GM19397 (cell line): Measurements from ENCODE around the gene TMX4.
"Not testable (repeated sequence)": the region's sequence is repeated elsewhere in the genome, so short reads cannot be mapped to it uniquely, and the experiment has no call there.

Experiments used
- ATAC-seq: cut with Tn5 transposase; IDR thresholded peaks from one replicate; pipeline ENCODE4 v1.9.1; 2021; ENCODE audit warnings: mild to moderate bottlenecking, moderate library complexity; ENCODE audit not compliant: unreplicated experiment

Gene TMX4, protein sequence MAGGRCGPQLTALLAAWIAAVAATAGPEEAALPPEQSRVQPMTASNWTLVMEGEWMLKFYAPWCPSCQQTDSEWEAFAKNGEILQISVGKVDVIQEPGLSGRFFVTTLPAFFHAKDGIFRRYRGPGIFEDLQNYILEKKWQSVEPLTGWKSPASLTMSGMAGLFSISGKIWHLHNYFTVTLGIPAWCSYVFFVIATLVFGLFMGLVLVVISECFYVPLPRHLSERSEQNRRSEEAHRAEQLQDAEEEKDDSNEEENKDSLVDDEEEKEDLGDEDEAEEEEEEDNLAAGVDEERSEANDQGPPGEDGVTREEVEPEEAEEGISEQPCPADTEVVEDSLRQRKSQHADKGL

DNA sequence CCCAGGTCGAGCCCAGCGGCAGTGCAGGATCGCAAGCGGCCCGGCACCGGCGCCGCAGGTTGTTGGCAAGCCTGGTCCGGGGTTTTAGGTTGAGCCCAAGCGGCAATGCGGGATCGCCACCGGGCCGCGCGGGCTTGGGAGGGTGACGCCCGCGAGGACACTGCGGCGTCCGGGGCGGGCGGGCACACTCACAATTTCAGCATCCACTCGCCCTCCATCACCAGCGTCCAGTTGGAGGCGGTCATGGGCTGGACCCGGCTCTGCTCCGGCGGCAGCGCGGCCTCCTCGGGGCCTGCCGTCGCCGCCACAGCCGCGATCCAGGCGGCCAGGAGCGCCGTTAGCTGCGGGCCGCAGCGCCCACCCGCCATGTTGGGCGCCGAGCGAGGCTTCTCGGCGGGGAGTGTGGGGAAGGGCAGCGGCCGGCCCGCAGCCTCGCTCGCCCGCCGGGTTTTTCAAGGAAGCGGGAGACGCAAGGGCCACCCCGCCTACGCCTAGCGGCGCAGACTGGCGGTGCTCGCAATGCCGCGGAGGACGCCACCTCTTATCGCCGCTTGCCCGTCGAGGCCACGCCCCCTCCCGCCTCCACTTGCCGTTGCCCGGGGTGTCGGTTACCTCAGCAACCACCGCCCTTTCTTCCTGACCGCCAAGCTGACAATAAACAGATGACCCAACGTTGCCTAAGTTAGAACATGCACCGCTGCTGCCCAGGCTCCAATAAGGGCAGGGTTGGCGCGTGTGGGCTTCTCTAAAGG, at the start of gene TMX4:
TMX4 (minus strand) TSS at position 516 of the 752 bp plus-strand sequence; CDS start at position 368, 148 bp downstream.
- ATAC-seq: peak; percentile 88

- ATAC-seq: no peak
Observed at GRCh38 chr20:8067082-8067481, 47.5 kb upstream of the TMX4 start.

DNA sequence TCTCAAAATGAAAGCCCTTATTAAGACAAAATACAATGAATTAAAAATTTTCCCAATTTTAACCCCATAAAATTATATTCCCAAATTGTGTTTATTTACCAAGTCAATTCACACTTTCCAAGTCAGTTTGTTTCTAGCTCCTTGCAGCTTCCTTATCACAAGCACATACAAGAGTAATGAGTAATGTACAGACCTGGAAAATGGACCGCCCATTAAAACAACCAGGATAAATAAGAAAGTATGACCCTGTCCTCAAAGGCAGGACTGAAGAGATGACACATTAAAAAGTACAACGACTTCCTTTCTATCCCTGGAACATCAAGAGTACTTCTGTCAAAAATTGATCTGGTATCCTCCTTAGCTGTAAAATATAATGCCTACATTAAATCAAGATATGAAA, 47.1 kb upstream of the TMX4 start:
- no peak for ATAC-seq

DNA sequence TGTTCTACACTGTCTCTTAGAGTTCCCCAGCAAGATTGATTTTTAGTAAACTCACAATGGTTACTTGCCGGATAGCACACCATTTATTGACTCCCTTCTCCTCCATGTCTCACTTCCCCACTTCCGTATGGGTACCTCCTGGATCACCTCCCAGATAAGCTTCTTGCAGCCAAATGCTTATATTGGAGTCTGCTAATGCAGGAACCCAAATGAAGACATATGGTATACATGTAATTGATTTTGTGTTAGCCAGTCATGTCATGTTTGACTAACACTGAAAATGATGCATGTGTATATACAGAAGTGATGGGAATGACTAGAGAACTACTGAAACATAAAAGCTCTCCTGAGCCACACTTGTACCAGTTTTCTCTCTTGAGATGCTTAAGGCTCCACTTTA, 46.1 kb upstream of the TMX4 start:
- no peak for ATAC-seq

- no peak for ATAC-seq
Observed at GRCh38 chr20:8062756-8063155, 43.2 kb upstream of the TMX4 start.

GRCh38 chr20:8061861-8062518, 42.4 kb upstream of the TMX4 start:
- ATAC-seq: no peak

DNA sequence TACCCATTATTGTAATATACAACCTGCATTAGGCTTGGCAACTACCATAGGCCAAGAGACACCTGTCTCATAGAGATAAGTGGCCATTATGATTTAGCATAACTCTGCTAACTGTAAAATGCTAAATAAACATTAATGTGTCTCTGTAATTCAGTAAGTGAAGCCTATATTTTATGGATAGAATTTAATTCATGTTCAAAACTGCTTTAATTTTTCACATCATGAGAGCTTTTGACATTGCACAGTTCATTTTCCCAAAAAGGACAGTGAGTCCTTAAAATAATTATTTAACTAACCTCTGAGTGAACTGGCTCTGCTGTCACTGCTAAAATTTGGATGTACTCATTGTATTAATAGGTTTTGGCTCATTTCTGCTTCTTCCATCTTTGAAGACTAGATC, 41.4 kb upstream of the TMX4 start:
- ATAC-seq: no peak

DNA sequence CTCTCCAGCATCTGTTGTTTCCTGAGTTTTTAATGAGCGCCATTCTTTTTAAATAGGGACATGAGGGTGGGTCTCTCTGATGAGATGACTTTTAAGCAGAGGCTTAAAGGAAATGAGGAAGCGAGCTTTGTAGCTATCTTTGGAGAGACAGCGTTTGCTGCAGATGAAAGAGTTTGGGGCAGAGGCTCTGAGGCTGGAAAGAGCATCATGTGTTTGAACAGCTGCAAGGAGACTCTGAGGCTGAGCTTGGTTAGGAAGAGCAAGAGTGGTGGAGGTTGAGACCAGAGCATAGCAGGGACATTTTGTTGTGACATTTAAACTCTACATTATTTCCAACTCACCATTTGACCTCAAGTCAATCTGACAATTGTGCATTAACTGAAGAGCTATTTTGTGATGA, 38.3 kb upstream of the TMX4 start:
- ATAC-seq: no peak

- ATAC-seq: no peak
Observed at GRCh38 chr20:8055096-8055495, 35.5 kb upstream of the TMX4 start.

GRCh38 chr20:8050157-8050837, 30.7 kb upstream of the TMX4 start:
- no peak for ATAC-seq

GRCh38 chr20:8049310-8049709, 29.7 kb upstream of the TMX4 start:
- no peak for ATAC-seq

DNA sequence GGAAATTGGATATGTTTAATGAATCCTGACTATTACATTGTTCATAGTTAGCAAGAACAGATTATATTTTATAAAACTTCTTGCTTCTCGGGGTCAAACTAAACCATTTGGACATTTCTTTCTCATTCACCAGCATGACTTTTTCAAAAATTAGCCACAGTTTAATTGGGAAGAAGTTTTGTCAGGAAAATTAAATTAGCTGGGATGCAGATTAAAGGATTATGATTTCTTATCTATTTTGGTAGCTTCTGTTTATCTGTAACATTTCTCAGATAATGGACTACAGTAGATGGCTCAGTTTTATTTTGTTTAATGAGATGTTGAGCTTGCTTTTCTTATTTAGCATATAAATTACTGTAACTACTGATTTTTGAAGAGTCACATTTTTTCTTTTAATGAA, 26.4 kb upstream of the TMX4 start:
- no peak for ATAC-seq

GRCh38 chr20:8043687-8044282, 24.2 kb upstream of the TMX4 start:
- ATAC-seq: no peak

DNA sequence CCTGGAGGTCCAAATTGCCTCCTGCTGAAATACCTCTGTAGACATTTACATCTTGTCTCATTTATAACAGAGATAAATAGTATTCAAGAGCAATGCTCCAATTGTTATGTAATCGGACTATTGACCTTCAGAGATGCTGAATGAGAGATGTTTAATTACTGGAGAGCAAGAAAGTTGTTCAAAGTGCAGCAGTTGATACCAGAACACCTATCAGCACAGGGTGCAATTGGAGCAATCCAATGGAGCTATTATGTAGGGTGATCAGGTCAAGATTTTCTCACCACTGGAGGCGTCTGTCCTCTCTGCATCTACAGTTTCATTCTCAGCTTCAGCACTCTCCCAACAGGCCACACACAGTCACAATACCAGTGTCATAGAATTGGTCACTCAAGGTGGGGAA, 19.5 kb upstream of the TMX4 start:
- no peak for ATAC-seq

DNA sequence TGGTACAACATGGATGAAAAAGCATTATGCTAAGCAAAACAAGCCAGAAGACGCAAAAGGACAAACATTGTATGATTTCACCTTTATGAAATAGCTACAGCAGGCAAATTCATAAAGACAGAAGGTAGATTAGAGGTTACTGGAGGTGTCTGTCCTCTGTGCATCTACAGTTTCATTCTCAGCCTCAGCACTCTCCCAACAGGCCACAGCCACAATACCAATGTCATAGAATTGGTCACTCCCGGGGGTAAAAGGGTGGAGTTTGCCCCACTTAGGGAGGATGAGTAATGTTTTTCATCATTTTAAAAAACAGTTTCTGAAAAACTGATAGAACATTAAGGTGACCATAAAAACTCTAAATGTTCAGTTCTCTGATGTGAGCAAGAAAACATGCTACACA, 17.2 kb upstream of the TMX4 start:
- ATAC-seq: no peak

- no peak for ATAC-seq
Observed at GRCh38 chr20:8033151-8033841, 13.7 kb upstream of the TMX4 start.

GRCh38 chr20:8032499-8032898, 12.9 kb upstream of the TMX4 start:
- ATAC-seq: no peak

DNA sequence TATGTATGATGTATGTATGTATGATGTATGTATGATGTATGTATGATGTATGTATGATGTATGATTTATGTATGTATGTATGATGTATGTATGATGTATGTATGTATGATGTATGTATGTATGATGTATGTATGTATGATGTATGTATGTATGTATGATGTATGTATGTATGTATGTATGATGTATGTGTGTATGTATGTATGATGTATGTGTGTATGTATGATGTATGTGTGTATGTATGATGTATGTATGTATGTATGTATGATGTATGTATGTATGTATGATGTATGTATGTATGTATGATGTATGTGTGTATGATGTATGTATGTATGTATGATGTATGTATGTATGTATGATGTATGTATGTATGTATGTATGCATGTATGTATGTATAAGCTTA, 12.0 kb upstream of the TMX4 start:
- not testable (repeated sequence) for ATAC-seq

DNA sequence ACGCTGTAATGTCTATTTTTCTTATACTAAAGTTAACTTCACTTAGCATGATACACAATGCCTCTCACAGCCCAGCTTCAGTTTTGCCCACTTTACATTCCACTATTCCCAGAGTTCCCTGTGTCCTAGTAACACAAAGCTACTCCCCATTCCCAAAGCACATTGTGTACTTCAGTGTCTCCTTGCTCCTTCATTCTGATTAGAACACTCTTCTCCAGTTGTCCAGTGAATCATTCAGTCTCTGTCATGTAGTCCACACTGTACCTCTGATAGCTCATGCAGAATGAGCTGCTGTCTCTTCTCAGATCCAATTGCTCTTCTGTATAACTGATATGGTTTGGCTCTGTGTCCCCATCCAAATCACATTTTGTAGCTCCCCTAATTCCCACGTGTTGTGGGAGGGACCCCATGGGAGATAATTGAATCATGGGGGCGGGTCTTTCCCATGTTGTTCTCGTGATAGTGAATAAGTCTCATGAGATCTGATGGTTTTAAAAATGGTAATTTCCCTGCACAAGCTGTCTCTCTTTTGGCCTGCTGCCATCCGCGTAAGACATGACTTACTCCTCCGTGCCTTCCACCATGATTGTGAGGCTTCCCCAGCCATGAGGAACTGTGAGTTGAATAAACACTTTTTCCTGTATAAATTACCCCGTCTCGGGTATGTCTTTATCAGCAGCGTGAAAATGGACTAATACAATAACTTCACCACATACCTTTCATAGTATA, 2.1 kb upstream of the TMX4 start:
- ATAC-seq: no peak
